DOHH2 (cell line): ENCODE results near the gene ATP8B4.

ENCODE experiments used
- CTCF ChIP-seq: fragments of 200-600 bp; sonication (generic); IDR thresholded peaks from one replicate; pipeline ENCODE4 v1.5.1; 2014; ENCODE audit warnings: antibody characterized with exemption, mild to moderate bottlenecking, low read depth, low read length; ENCODE audit not compliant: poor library complexity, severe bottlenecking
- EZH2phosphoT487 ChIP-seq: fragments of 200-600 bp; sonication (generic); IDR thresholded peaks from 2 replicates; pipeline ENCODE4 v1.6.1; 2017; ENCODE audit warnings: borderline replicate concordance, mild to moderate bottlenecking, antibody characterized with exemption, low read length, moderate library complexity, mixed read lengths

GRCh38 chr15:50116477-50116876, 2.6 kb downstream of the ATP8B4 start:
- TF ChIP-seq CTCF (peak; percentile 49), EZH2phosphoT487 (no peak)
